WTC11 (cell line): ENCODE results near the gene CCDC15. TPM values are rescaled to one million over a fixed set of nuclear protein-coding genes. Genes with fewer than 3 reads are reported as not detected.

ENCODE experiments used
- ATAC-seq: fragments of 200-7000 bp; cut with Tn5 transposase; 2 replicates; pipeline ENCODE4 v1.10.0; 2021; ENCODE audit warnings: mild to moderate bottlenecking, moderate library complexity
- CTCF ChIA-PET: fragments of 300-600 bp; sonication (Branson Sonifier 250); formaldehyde crosslinking; loops from one replicate; lab custom pipeline; 2021; ENCODE audit warnings: antibody characterized with exemption; lab: Charles Lee
- POLR2A ChIA-PET: fragments of 350-600 bp; sonication (Branson Sonifier 250); formaldehyde crosslinking; loops from one replicate; lab custom pipeline; 2021; ENCODE audit warnings: antibody characterized with exemption; lab: Charles Lee
- DNase-seq: peaks from one replicate; pipeline ENCODE4 v3.0.0; 2021; ENCODE audit warnings: low spot score
- H3K27ac Mint-ChIP-seq: 2 replicates; pipeline ENCODE4 v1.8.0; 2021; ENCODE audit warnings: mixed read lengths
- H3K27me3 Mint-ChIP-seq: 2 replicates; pipeline ENCODE4 v1.8.0; 2021; ENCODE audit warnings: low read depth, mild to moderate bottlenecking, moderate library complexity, mixed read lengths
- H3K36me3 Mint-ChIP-seq: 2 replicates; pipeline ENCODE4 v1.8.0; 2021; ENCODE audit warnings: mixed read lengths
- H3K4me1 Mint-ChIP-seq: 2 replicates; pipeline ENCODE4 v1.8.0; 2022; ENCODE audit warnings: mixed read lengths
- H3K4me3 Mint-ChIP-seq: 2 replicates; pipeline ENCODE4 v1.8.0; 2021; ENCODE audit warnings: mild to moderate bottlenecking, moderate library complexity, mixed read lengths
- H3K9me3 Mint-ChIP-seq: 2 replicates; pipeline ENCODE4 v1.8.0; 2021; ENCODE audit warnings: mixed read lengths
- CBFB ChIP-seq: sonication (generic); formaldehyde crosslinking; IDR thresholded peaks from 2 replicates; pipeline ENCODE4 v1.8.1; 2022; ENCODE audit warnings: mild to moderate bottlenecking, low read depth, missing genetic modification reagents
- ELF4 ChIP-seq: sonication (generic); formaldehyde crosslinking; IDR thresholded peaks from 2 replicates; pipeline ENCODE4 v1.8.1; 2022; ENCODE audit warnings: low read depth, mild to moderate bottlenecking, moderate library complexity, missing genetic modification reagents
- FOXP1 ChIP-seq: sonication (generic); formaldehyde crosslinking; IDR thresholded peaks from 2 replicates; pipeline ENCODE4 v1.8.0; 2022; ENCODE audit warnings: missing genetic modification reagents, mild to moderate bottlenecking, moderate library complexity, borderline replicate concordance
- NFE2L1 ChIP-seq: sonication (generic); formaldehyde crosslinking; IDR thresholded peaks from 2 replicates; pipeline ENCODE4 v1.8.1; 2023; ENCODE audit warnings: missing genetic modification reagents
- RORB ChIP-seq: fragments of 250-450 bp; sonication (Bioruptor Pico); IDR thresholded peaks from 2 replicates; pipeline ENCODE4 v1.9.0; 2021; ENCODE audit warnings: mild to moderate bottlenecking
- SMAD4 ChIP-seq: sonication (generic); formaldehyde crosslinking; IDR thresholded peaks from 2 replicates; pipeline ENCODE4 v1.8.0; 2022; ENCODE audit warnings: mild to moderate bottlenecking, missing genetic modification reagents
- SP1 ChIP-seq: sonication (generic); formaldehyde crosslinking; conservative IDR thresholded peaks from 2 replicates; pipeline ENCODE4 v1.8.1; 2022; ENCODE audit warnings: missing genetic modification reagents
- ZBTB43 ChIP-seq: sonication (generic); formaldehyde crosslinking; IDR thresholded peaks from 2 replicates; pipeline ENCODE4 v1.8.1; 2023; ENCODE audit warnings: mild to moderate bottlenecking, missing genetic modification reagents
- ZNF317 ChIP-seq: sonication (generic); formaldehyde crosslinking; IDR thresholded peaks from 2 replicates; pipeline ENCODE4 v1.8.1; 2023; ENCODE audit warnings: low read depth, mild to moderate bottlenecking, moderate library complexity, missing genetic modification reagents, borderline replicate concordance
- ZNF512 ChIP-seq: sonication (generic); formaldehyde crosslinking; IDR thresholded peaks from 2 replicates; pipeline ENCODE4 v1.8.1; 2022; ENCODE audit warnings: missing genetic modification reagents, borderline replicate concordance
- total RNA-seq: library from RNA; stranded (reverse); gene quantifications from 3 replicates; pipeline ENCODE4 v1.2.3, GENCODE V29; 2021
- TF ChIP-seq, protein P1 (sequence below): fragments of 250-450 bp; sonication (Bioruptor Pico); IDR thresholded peaks from 2 replicates; pipeline ENCODE4 v2.1.2; 2022; ENCODE audit warnings: mild to moderate bottlenecking, moderate library complexity
- TF ChIP-seq, protein P2 (sequence below): fragments of 200-600 bp; IDR thresholded peaks from 2 replicates; pipeline ENCODE4 v1.8.0; 2022; ENCODE audit warnings: antibody characterized with exemption
- TF ChIP-seq, protein P3 (sequence below): sonication (generic); formaldehyde crosslinking; IDR thresholded peaks from 2 replicates; pipeline ENCODE4 v1.8.1; 2022; ENCODE audit warnings: mild to moderate bottlenecking, missing genetic modification reagents, moderate library complexity, borderline replicate concordance
- TF ChIP-seq, protein P4 (sequence below): sonication (generic); formaldehyde crosslinking; conservative IDR thresholded peaks from 2 replicates; pipeline ENCODE4 v1.8.1; 2023; ENCODE audit warnings: mild to moderate bottlenecking, low read depth, missing genetic modification reagents, moderate library complexity
- TF ChIP-seq, protein P5 (sequence below): sonication (generic); formaldehyde crosslinking; IDR thresholded peaks from 2 replicates; pipeline ENCODE4 v1.8.0; 2022; ENCODE audit warnings: missing genetic modification reagents

CCDC15 gene
- total RNA-seq, 1 experiment from 2014 or later = 2.4 TPM

- POLR2A ChIA-PET = no interaction called here
- Mint-ChIP-seq H3K9me3 (peaks cover 17% of the 10 kb centered on the region), H3K4me1 (no peaks in the 10 kb centered on the region), H3K27me3 (peaks cover 27% of the 10 kb centered on the region), H3K4me3 (no peak overlapping the region), H3K27ac (no peak overlapping the region), H3K36me3 (peaks cover 8% of the 10 kb centered on the region; the same call in 1 of the 2 replicates)
- CTCF ChIA-PET = interaction anchor here (1.5 kb wide), 1 partner anchor 10 kb away, joined by 8 read pairs; no protein-coding TSS in a partner anchor
- TF ChIP-seq RORB (no peak), NFE2L1 (CRISPR knock-in tag) (no peak), ELF4 (no peak), ZNF512 (CRISPR knock-in tag) (no peak), SMAD4 (no peak), ZBTB43 (no peak), CBFB (CRISPR knock-in tag) (no peak), SP1 (CRISPR knock-in tag) (no peak), ZNF317 (CRISPR knock-in tag) (no peak)
- TF ChIP-seq, protein P1, sequence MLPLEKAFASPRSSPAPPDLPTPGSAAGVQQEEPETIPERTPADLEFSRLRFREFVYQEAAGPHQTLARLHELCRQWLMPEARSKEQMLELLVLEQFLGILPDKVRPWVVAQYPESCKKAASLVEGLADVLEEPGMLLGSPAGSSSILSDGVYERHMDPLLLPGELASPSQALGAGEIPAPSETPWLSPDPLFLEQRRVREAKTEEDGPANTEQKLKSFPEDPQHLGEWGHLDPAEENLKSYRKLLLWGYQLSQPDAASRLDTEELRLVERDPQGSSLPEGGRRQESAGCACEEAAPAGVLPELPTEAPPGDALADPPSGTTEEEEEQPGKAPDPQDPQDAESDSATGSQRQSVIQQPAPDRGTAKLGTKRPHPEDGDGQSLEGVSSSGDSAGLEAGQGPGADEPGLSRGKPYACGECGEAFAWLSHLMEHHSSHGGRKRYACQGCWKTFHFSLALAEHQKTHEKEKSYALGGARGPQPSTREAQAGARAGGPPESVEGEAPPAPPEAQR (CRISPR knock-in tag) = no peak
- TF ChIP-seq, protein P2, sequence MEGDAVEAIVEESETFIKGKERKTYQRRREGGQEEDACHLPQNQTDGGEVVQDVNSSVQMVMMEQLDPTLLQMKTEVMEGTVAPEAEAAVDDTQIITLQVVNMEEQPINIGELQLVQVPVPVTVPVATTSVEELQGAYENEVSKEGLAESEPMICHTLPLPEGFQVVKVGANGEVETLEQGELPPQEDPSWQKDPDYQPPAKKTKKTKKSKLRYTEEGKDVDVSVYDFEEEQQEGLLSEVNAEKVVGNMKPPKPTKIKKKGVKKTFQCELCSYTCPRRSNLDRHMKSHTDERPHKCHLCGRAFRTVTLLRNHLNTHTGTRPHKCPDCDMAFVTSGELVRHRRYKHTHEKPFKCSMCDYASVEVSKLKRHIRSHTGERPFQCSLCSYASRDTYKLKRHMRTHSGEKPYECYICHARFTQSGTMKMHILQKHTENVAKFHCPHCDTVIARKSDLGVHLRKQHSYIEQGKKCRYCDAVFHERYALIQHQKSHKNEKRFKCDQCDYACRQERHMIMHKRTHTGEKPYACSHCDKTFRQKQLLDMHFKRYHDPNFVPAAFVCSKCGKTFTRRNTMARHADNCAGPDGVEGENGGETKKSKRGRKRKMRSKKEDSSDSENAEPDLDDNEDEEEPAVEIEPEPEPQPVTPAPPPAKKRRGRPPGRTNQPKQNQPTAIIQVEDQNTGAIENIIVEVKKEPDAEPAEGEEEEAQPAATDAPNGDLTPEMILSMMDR = no peak
- TF ChIP-seq, protein P3, sequence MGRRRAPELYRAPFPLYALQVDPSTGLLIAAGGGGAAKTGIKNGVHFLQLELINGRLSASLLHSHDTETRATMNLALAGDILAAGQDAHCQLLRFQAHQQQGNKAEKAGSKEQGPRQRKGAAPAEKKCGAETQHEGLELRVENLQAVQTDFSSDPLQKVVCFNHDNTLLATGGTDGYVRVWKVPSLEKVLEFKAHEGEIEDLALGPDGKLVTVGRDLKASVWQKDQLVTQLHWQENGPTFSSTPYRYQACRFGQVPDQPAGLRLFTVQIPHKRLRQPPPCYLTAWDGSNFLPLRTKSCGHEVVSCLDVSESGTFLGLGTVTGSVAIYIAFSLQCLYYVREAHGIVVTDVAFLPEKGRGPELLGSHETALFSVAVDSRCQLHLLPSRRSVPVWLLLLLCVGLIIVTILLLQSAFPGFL (CRISPR knock-in tag) = no peak
- ATAC-seq (no peak), DNase-seq (no peak)
Measured at GRCh38 chr11:124944565-124944964, 9.4 kb upstream of the CCDC15 start.

- no peaks in the 10 kb centered on the region for H3K4me1 Mint-ChIP-seq
- H3K9me3 Mint-ChIP-seq = peaks cover 17% of the 10 kb centered on the region
- DNase-seq = no peak
- no peak overlapping the region for H3K27ac Mint-ChIP-seq
- CTCF ChIA-PET = interaction anchor here (1.4 kb wide), 1 partner anchor 69 kb away, joined by 3 read pairs; no protein-coding TSS in a partner anchor
- TF ChIP-seq, protein P4, sequence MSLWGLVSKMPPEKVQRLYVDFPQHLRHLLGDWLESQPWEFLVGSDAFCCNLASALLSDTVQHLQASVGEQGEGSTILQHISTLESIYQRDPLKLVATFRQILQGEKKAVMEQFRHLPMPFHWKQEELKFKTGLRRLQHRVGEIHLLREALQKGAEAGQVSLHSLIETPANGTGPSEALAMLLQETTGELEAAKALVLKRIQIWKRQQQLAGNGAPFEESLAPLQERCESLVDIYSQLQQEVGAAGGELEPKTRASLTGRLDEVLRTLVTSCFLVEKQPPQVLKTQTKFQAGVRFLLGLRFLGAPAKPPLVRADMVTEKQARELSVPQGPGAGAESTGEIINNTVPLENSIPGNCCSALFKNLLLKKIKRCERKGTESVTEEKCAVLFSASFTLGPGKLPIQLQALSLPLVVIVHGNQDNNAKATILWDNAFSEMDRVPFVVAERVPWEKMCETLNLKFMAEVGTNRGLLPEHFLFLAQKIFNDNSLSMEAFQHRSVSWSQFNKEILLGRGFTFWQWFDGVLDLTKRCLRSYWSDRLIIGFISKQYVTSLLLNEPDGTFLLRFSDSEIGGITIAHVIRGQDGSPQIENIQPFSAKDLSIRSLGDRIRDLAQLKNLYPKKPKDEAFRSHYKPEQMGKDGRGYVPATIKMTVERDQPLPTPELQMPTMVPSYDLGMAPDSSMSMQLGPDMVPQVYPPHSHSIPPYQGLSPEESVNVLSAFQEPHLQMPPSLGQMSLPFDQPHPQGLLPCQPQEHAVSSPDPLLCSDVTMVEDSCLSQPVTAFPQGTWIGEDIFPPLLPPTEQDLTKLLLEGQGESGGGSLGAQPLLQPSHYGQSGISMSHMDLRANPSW (CRISPR knock-in tag) = no peak
- TF ChIP-seq FOXP1 (CRISPR knock-in tag) = no peak
- TF ChIP-seq, protein P5, sequence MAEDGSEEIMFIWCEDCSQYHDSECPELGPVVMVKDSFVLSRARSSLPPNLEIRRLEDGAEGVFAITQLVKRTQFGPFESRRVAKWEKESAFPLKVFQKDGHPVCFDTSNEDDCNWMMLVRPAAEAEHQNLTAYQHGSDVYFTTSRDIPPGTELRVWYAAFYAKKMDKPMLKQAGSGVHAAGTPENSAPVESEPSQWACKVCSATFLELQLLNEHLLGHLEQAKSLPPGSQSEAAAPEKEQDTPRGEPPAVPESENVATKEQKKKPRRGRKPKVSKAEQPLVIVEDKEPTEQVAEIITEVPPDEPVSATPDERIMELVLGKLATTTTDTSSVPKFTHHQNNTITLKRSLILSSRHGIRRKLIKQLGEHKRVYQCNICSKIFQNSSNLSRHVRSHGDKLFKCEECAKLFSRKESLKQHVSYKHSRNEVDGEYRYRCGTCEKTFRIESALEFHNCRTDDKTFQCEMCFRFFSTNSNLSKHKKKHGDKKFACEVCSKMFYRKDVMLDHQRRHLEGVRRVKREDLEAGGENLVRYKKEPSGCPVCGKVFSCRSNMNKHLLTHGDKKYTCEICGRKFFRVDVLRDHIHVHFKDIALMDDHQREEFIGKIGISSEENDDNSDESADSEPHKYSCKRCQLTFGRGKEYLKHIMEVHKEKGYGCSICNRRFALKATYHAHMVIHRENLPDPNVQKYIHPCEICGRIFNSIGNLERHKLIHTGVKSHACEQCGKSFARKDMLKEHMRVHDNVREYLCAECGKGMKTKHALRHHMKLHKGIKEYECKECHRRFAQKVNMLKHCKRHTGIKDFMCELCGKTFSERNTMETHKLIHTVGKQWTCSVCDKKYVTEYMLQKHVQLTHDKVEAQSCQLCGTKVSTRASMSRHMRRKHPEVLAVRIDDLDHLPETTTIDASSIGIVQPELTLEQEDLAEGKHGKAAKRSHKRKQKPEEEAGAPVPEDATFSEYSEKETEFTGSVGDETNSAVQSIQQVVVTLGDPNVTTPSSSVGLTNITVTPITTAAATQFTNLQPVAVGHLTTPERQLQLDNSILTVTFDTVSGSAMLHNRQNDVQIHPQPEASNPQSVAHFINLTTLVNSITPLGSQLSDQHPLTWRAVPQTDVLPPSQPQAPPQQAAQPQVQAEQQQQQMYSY (CRISPR knock-in tag) = peak; percentile 65; the same call in 1 of the 2 replicates
- peaks cover 8% of the 10 kb centered on the region; the same call in 1 of the 2 replicates for H3K36me3 Mint-ChIP-seq
- peaks cover 26% of the 10 kb centered on the region for H3K27me3 Mint-ChIP-seq
- ATAC-seq = no peak
- H3K4me3 Mint-ChIP-seq = no peak overlapping the region
- POLR2A ChIA-PET = no interaction called here
Measured at GRCh38 chr11:124945826-124946225, 8.2 kb upstream of the CCDC15 start.
